Osteoblast (primary cell): ENCODE measurements around the gene HMHB1. TPM values are rescaled to one million over a fixed set of nuclear protein-coding genes. Genes with fewer than 3 reads are reported as not detected.

ENCODE experiments used
- DNase-seq: peaks from one replicate; pipeline ENCODE4 v3.0.0; 2011; ENCODE audit warnings: low spot score, mixed read lengths; ENCODE audit not compliant: insufficient read length; ENCODE audit errors: missing footprints
- H2AFZ ChIP-seq: 2 replicates; pipeline ENCODE4 v1.6.0; 2011; ENCODE audit warnings: mild to moderate bottlenecking, low read length
- H3K27ac ChIP-seq: 2 replicates; pipeline ENCODE4 v1.5.1; 2011; ENCODE audit warnings: mild to moderate bottlenecking, low read depth, low read length, moderate library complexity
- H3K27me3 ChIP-seq: 2 replicates; pipeline ENCODE4 v1.6.0; 2012; ENCODE audit warnings: mild to moderate bottlenecking, control low read depth, inconsistent platforms, low read length, moderate library complexity; ENCODE audit not compliant: insufficient read depth
- H3K36me3 ChIP-seq: 2 replicates; pipeline ENCODE4 v1.5.1; 2011; ENCODE audit warnings: mild to moderate bottlenecking, low read length, control low read depth, moderate library complexity; ENCODE audit not compliant: insufficient read depth
- H3K4me1 ChIP-seq: 2 replicates; pipeline ENCODE4 v1.5.1; 2011; ENCODE audit warnings: mild to moderate bottlenecking, low read length, control low read depth, moderate library complexity; ENCODE audit not compliant: insufficient read depth
- H3K4me2 ChIP-seq: 2 replicates; pipeline ENCODE4 v1.6.0; 2011; ENCODE audit warnings: mild to moderate bottlenecking, low read length; ENCODE audit not compliant: insufficient read depth
- H3K4me3 ChIP-seq: fragments of 200-600 bp; sonication (generic); 3 replicates; pipeline ENCODE4 v1.5.1; 2012; ENCODE audit warnings: mild to moderate bottlenecking, low read length, inconsistent platforms; ENCODE audit not compliant: insufficient read depth
- H3K79me2 ChIP-seq: 2 replicates; pipeline ENCODE4 v1.6.0; 2012; ENCODE audit warnings: mild to moderate bottlenecking, low read length, control low read depth, inconsistent platforms; ENCODE audit not compliant: insufficient read depth
- H3K9me3 ChIP-seq: 2 replicates; pipeline ENCODE4 v1.5.1; 2011; ENCODE audit warnings: low read depth, low read length, control low read depth
- H4K20me1 ChIP-seq: 2 replicates; pipeline ENCODE4 v1.6.0; 2012; ENCODE audit warnings: mild to moderate bottlenecking, low read length, control low read depth; ENCODE audit not compliant: insufficient read depth
- total RNA-seq: library from RNA; depleted of rRNA; stranded (reverse); fragments of >200 nt; gene quantifications from 2 replicates; pipeline ENCODE4 v1.2.3, GENCODE V29; 2012
- TF ChIP-seq, protein P1 (sequence below): IDR thresholded peaks from 2 replicates; pipeline ENCODE4 v1.5.1; 2011; ENCODE audit warnings: mild to moderate bottlenecking, low read depth, low read length, moderate library complexity; ENCODE audit errors: extremely low read depth

HMHB1 gene
- total RNA-seq, 1 donor: not detected

DNA sequence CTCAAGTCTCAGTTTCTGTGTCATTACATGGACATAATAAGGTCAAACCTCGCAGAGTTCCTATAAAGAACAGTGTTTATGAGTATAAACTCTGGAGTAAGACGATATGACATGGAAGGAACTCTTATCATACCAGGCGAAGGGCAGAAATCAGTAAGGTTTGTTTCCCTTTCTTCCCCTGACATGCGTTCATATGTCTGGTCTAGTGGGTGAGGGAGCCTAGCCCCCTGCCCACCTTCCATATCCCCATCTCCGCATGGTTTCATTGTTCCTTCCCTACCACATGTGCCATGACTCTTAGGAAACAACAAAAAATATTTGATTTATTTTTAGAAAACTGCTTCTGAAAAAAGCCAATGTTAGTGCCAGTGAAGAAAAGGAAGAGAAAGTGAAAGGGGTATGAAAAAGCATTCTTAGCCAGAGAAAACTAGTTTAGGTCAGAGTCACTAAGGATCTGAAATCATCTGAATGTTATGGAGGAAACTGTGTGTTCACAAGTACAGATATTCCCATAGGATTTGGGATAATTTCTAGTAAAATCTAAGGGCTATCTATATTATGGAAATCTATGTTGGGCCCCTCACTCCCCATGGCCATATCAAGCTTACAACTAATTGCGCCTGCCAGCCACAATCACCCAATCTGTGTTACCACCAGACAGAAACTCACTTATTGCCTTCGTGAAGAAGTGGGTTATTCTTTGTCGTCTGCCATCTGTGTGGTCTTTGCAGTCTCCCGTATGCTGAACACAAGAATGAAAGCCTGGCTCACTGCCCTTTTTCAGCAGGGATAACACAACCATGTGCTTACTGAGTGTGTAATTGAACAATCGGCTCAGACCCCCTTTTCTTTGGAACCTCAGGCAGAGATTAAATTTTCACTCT, 19.9 kb upstream of the HMHB1 start:
- DNase-seq: no peak

GRCh38 chr5:143793249-143793648, 18.7 kb upstream of the HMHB1 start:
- no peaks in the 10 kb centered on the region for H4K20me1 ChIP-seq
- no peaks in the 10 kb centered on the region for H3K27me3 ChIP-seq
- H3K4me2 ChIP-seq: no peak overlapping the region
- no peak for DNase-seq
- H3K79me2 ChIP-seq: no peaks in the 10 kb centered on the region
- no peaks in the 10 kb centered on the region for H3K9me3 ChIP-seq
- peak overlapping the region; percentile 8 for H2AFZ ChIP-seq
- H3K4me3 ChIP-seq: no peak overlapping the region
- H3K36me3 ChIP-seq: no peaks in the 10 kb centered on the region
- TF ChIP-seq, protein P1, sequence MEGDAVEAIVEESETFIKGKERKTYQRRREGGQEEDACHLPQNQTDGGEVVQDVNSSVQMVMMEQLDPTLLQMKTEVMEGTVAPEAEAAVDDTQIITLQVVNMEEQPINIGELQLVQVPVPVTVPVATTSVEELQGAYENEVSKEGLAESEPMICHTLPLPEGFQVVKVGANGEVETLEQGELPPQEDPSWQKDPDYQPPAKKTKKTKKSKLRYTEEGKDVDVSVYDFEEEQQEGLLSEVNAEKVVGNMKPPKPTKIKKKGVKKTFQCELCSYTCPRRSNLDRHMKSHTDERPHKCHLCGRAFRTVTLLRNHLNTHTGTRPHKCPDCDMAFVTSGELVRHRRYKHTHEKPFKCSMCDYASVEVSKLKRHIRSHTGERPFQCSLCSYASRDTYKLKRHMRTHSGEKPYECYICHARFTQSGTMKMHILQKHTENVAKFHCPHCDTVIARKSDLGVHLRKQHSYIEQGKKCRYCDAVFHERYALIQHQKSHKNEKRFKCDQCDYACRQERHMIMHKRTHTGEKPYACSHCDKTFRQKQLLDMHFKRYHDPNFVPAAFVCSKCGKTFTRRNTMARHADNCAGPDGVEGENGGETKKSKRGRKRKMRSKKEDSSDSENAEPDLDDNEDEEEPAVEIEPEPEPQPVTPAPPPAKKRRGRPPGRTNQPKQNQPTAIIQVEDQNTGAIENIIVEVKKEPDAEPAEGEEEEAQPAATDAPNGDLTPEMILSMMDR: no peak
- H3K4me1 ChIP-seq: peaks cover 20% of the 10 kb centered on the region
- no peak overlapping the region for H3K27ac ChIP-seq

More for the DNA sequence above, 19.9 kb upstream of the HMHB1 start:
- Histone ChIP-seq H3K4me1 (peaks cover 20% of the 10 kb centered on the region), H3K36me3 (no peaks in the 10 kb centered on the region), H3K4me2 (peak overlapping the region; percentile 75), H3K4me3 (peak overlapping the region; percentile 43), H3K27me3 (no peaks in the 10 kb centered on the region), H3K27ac (peak overlapping the region; percentile 43), H2AFZ (peak overlapping the region; percentile 85), H3K79me2 (no peaks in the 10 kb centered on the region), H3K9me3 (no peaks in the 10 kb centered on the region), H4K20me1 (no peaks in the 10 kb centered on the region)
- TF ChIP-seq, protein P1: no peak

DNA sequence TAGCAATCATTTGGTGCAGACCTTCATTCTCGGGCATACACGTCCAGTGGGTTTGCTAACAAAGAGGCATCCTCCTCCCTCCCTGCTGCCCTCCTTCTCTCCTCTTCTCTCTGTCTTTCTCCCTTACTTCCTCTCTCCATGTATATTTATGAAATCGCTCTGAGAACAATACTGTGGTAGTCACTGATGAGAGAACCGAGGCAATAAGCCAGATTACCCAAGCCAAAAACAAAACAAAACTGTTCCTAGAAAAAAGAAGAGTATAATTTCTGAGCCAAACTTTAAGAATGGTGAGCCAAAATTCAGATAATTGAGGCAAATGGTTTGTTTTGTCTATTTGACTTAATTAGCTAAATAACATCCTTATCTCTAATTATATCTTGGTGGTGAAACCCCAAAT, 15.8 kb upstream of the HMHB1 start:
- DNase-seq: no peak
- peaks cover 20% of the 10 kb centered on the region for H3K4me1 ChIP-seq

GRCh38 chr5:143796753-143797152, 15.2 kb upstream of the HMHB1 start:
- TF ChIP-seq, protein P1: no peak
- H3K27me3 ChIP-seq: no peaks in the 10 kb centered on the region

More for the DNA sequence above, 15.8 kb upstream of the HMHB1 start:
- H3K36me3 ChIP-seq: no peaks in the 10 kb centered on the region
- H3K79me2 ChIP-seq: no peaks in the 10 kb centered on the region
- TF ChIP-seq, protein P1: no peak
- no peaks in the 10 kb centered on the region for H3K27me3 ChIP-seq
- no peaks in the 10 kb centered on the region for H4K20me1 ChIP-seq
- peak overlapping the region; percentile 26 for H3K4me2 ChIP-seq
- no peak overlapping the region for H3K27ac ChIP-seq
- peak overlapping the region; percentile 89 for H2AFZ ChIP-seq
- H3K4me3 ChIP-seq: no peak overlapping the region
- no peaks in the 10 kb centered on the region for H3K9me3 ChIP-seq

More at GRCh38 chr5:143796753-143797152, 15.2 kb upstream of the HMHB1 start:
- Histone ChIP-seq H3K79me2 (no peaks in the 10 kb centered on the region), H3K27ac (no peak overlapping the region), H4K20me1 (no peaks in the 10 kb centered on the region), H3K9me3 (no peaks in the 10 kb centered on the region), H3K4me1 (peaks cover 17% of the 10 kb centered on the region), H3K4me2 (no peak overlapping the region), H2AFZ (no peak overlapping the region), H3K36me3 (no peaks in the 10 kb centered on the region), H3K4me3 (no peak overlapping the region)
- no peak for DNase-seq
